ENCODE data around the gene RPL10A.

Gene RPL10A

GRCh38 chr6:35499372-35499771 is 31.2 kb downstream of the RPL10A start:
- Histone ChIP-seq H3K36me3 (ENCODE audit: control insufficient read depth, insufficient read depth, low read length) (no peaks in the 10 kb centered on the region), H3K27me3 (ENCODE audit: control insufficient read depth, insufficient read depth, low read length) (no peaks in the 10 kb centered on the region), H3K9ac (ENCODE audit: low read length) (no peak overlapping the region), H3K4me1 (ENCODE audit: control insufficient read depth, insufficient read depth, low read length) (peaks cover 2% of the 10 kb centered on the region), H3K27ac (ENCODE audit: low read depth, low read length) (no peak overlapping the region), H3K4me3 (ENCODE audit: low read length) (no peak overlapping the region)

- Histone ChIP-seq H3K4me1 (ENCODE audit: control insufficient read depth, insufficient read depth, low read length) (no peaks in the 10 kb centered on the region), H3K4me3 (ENCODE audit: low read length) (no peak overlapping the region), H3K27me3 (ENCODE audit: control insufficient read depth, insufficient read depth, low read length) (no peaks in the 10 kb centered on the region), H3K27ac (ENCODE audit: low read depth, low read length) (no peak overlapping the region), H3K36me3 (ENCODE audit: control insufficient read depth, insufficient read depth, low read length) (no peaks in the 10 kb centered on the region), H3K9ac (ENCODE audit: low read length) (no peak overlapping the region)
Observed at GRCh38 chr6:35500782-35501181, 32.6 kb downstream of the RPL10A start.

- Histone ChIP-seq H3K4me1 (ENCODE audit: control insufficient read depth, insufficient read depth, low read length) (no peaks in the 10 kb centered on the region), H3K4me3 (ENCODE audit: low read length) (no peak overlapping the region), H3K27ac (ENCODE audit: low read depth, low read length) (no peak overlapping the region), H3K27me3 (ENCODE audit: control insufficient read depth, insufficient read depth, low read length) (no peaks in the 10 kb centered on the region), H3K9ac (ENCODE audit: low read length) (no peak overlapping the region), H3K36me3 (ENCODE audit: control insufficient read depth, insufficient read depth, low read length) (no peaks in the 10 kb centered on the region)
Observed at GRCh38 chr6:35501784-35502183, 33.6 kb downstream of the RPL10A start.

GRCh38 chr6:35503534-35503933 is 35.3 kb downstream of the RPL10A start:
- Histone ChIP-seq H3K27me3 (ENCODE audit: control insufficient read depth, insufficient read depth, low read length) (no peaks in the 10 kb centered on the region), H3K4me1 (ENCODE audit: control insufficient read depth, insufficient read depth, low read length) (no peaks in the 10 kb centered on the region), H3K4me3 (ENCODE audit: low read length) (no peak overlapping the region), H3K27ac (ENCODE audit: low read depth, low read length) (no peak overlapping the region), H3K36me3 (ENCODE audit: control insufficient read depth, insufficient read depth, low read length) (no peaks in the 10 kb centered on the region), H3K9ac (ENCODE audit: low read length) (no peak overlapping the region)

GRCh38 chr6:35505999-35506412 is 37.8 kb downstream of the RPL10A start:
- H3K9ac ChIP-seq (ENCODE audit: low read length), result no peak overlapping the region
- no peak overlapping the region for H3K27ac ChIP-seq (ENCODE audit: low read depth, low read length)
- H3K4me1 ChIP-seq (ENCODE audit: control insufficient read depth, insufficient read depth, low read length), result no peaks in the 10 kb centered on the region
- peaks cover 2% of the 10 kb centered on the region for H3K27me3 ChIP-seq (ENCODE audit: control insufficient read depth, insufficient read depth, low read length)
- no peak overlapping the region for H3K4me3 ChIP-seq (ENCODE audit: low read length)
- no peaks in the 10 kb centered on the region for H3K36me3 ChIP-seq (ENCODE audit: control insufficient read depth, insufficient read depth, low read length)

- H3K27me3 ChIP-seq (ENCODE audit: control insufficient read depth, insufficient read depth, low read length), result peaks cover 2% of the 10 kb centered on the region
- no peak overlapping the region for H3K4me3 ChIP-seq (ENCODE audit: low read length)
- H3K27ac ChIP-seq (ENCODE audit: low read depth, low read length), result no peak overlapping the region
Observed at GRCh38 chr6:35506536-35506935, 38.3 kb downstream of the RPL10A start.

GRCh38 chr6:35507221-35507620 is 39.0 kb downstream of the RPL10A start:
- no peaks in the 10 kb centered on the region for H3K36me3 ChIP-seq (ENCODE audit: control insufficient read depth, insufficient read depth, low read length)
- no peak overlapping the region for H3K27ac ChIP-seq (ENCODE audit: low read depth, low read length)
- peaks cover 2% of the 10 kb centered on the region for H3K27me3 ChIP-seq (ENCODE audit: control insufficient read depth, insufficient read depth, low read length)
- no peaks in the 10 kb centered on the region for H3K4me1 ChIP-seq (ENCODE audit: control insufficient read depth, insufficient read depth, low read length)
- H3K4me3 ChIP-seq (ENCODE audit: low read length), result no peak overlapping the region
- no peak overlapping the region for H3K9ac ChIP-seq (ENCODE audit: low read length)

More at GRCh38 chr6:35506536-35506935, 38.3 kb downstream of the RPL10A start:
- Histone ChIP-seq H3K9ac (ENCODE audit: low read length) (no peak overlapping the region), H3K4me1 (ENCODE audit: control insufficient read depth, insufficient read depth, low read length) (no peaks in the 10 kb centered on the region), H3K36me3 (ENCODE audit: control insufficient read depth, insufficient read depth, low read length) (no peaks in the 10 kb centered on the region)

- Histone ChIP-seq H3K9ac (ENCODE audit: low read length) (no peak overlapping the region), H3K27me3 (ENCODE audit: control insufficient read depth, insufficient read depth, low read length) (peaks cover 3% of the 10 kb centered on the region), H3K4me3 (ENCODE audit: low read length) (no peak overlapping the region)
Observed at GRCh38 chr6:35508027-35508426, 39.8 kb downstream of the RPL10A start.

GRCh38 chr6:35508542-35508941 is 40.3 kb downstream of the RPL10A start:
- H3K27me3 ChIP-seq (ENCODE audit: control insufficient read depth, insufficient read depth, low read length), result peaks cover 3% of the 10 kb centered on the region

More at GRCh38 chr6:35508027-35508426, 39.8 kb downstream of the RPL10A start:
- no peaks in the 10 kb centered on the region for H3K36me3 ChIP-seq (ENCODE audit: control insufficient read depth, insufficient read depth, low read length)
- H3K4me1 ChIP-seq (ENCODE audit: control insufficient read depth, insufficient read depth, low read length), result no peaks in the 10 kb centered on the region
- H3K27ac ChIP-seq (ENCODE audit: low read depth, low read length), result no peak overlapping the region

GRCh38 chr6:35510916-35511561 is 42.8 kb downstream of the RPL10A start:
- Histone ChIP-seq H3K27me3 (ENCODE audit: control insufficient read depth, insufficient read depth, low read length) (peaks cover 3% of the 10 kb centered on the region), H3K9ac (ENCODE audit: low read length) (no peak overlapping the region), H3K4me1 (ENCODE audit: control insufficient read depth, insufficient read depth, low read length) (no peaks in the 10 kb centered on the region), H3K27ac (ENCODE audit: low read depth, low read length) (no peak overlapping the region), H3K4me3 (ENCODE audit: low read length) (no peak overlapping the region), H3K36me3 (ENCODE audit: control insufficient read depth, insufficient read depth, low read length) (no peaks in the 10 kb centered on the region)

More at GRCh38 chr6:35508542-35508941, 40.3 kb downstream of the RPL10A start:
- Histone ChIP-seq H3K4me3 (ENCODE audit: low read length) (no peak overlapping the region), H3K9ac (ENCODE audit: low read length) (no peak overlapping the region), H3K27ac (ENCODE audit: low read depth, low read length) (no peak overlapping the region), H3K36me3 (ENCODE audit: control insufficient read depth, insufficient read depth, low read length) (no peaks in the 10 kb centered on the region), H3K4me1 (ENCODE audit: control insufficient read depth, insufficient read depth, low read length) (no peaks in the 10 kb centered on the region)

- H3K4me1 ChIP-seq (ENCODE audit: control insufficient read depth, insufficient read depth, low read length), result no peaks in the 10 kb centered on the region
- H3K9ac ChIP-seq (ENCODE audit: low read length), result no peak overlapping the region
- peaks cover 3% of the 10 kb centered on the region for H3K27me3 ChIP-seq (ENCODE audit: control insufficient read depth, insufficient read depth, low read length)
- no peak overlapping the region for H3K27ac ChIP-seq (ENCODE audit: low read depth, low read length)
- H3K36me3 ChIP-seq (ENCODE audit: control insufficient read depth, insufficient read depth, low read length), result no peaks in the 10 kb centered on the region
- no peak overlapping the region for H3K4me3 ChIP-seq (ENCODE audit: low read length)
Observed at GRCh38 chr6:35511562-35511941, 43.4 kb downstream of the RPL10A start.

GRCh38 chr6:35512006-35512405 is 43.8 kb downstream of the RPL10A start:
- Histone ChIP-seq H3K4me1 (ENCODE audit: control insufficient read depth, insufficient read depth, low read length) (no peaks in the 10 kb centered on the region), H3K36me3 (ENCODE audit: control insufficient read depth, insufficient read depth, low read length) (no peaks in the 10 kb centered on the region), H3K27ac (ENCODE audit: low read depth, low read length) (no peak overlapping the region), H3K4me3 (ENCODE audit: low read length) (no peak overlapping the region), H3K27me3 (ENCODE audit: control insufficient read depth, insufficient read depth, low read length) (peaks cover 3% of the 10 kb centered on the region), H3K9ac (ENCODE audit: low read length) (no peak overlapping the region)

- Histone ChIP-seq H3K4me3 (ENCODE audit: low read length) (no peak within 1 kb of the TSS), H3K36me3 (ENCODE audit: control insufficient read depth, insufficient read depth, low read length) (no peaks in the 10 kb centered on the region)
Observed at GRCh38 chr6:35512740-35513139, 44.5 kb downstream of the RPL10A start, which contains the start of gene TULP1. Gene TULP1 (minus strand): TSS chr6:35512896. CDS start chr6:35512858, 38 bp downstream.

More at GRCh38 chr6:35512740-35513139, 44.5 kb downstream of the RPL10A start, which contains the start of gene TULP1:
- no peaks in the 10 kb centered on the region for H3K4me1 ChIP-seq (ENCODE audit: control insufficient read depth, insufficient read depth, low read length)
- H3K27me3 ChIP-seq (ENCODE audit: control insufficient read depth, insufficient read depth, low read length), result peaks cover 3% of the 10 kb centered on the region
- no peak within 1 kb of the TSS for H3K27ac ChIP-seq (ENCODE audit: low read depth, low read length)
- no peak within 1 kb of the TSS for H3K9ac ChIP-seq (ENCODE audit: low read length)

Data from rectal smooth muscle tissue (tissue), 1 donor.